Mononuclear cell (primary cell): ENCODE measurements around the gene LRRC57. TPM values are rescaled to one million over a fixed set of nuclear protein-coding genes. Genes with fewer than 3 reads are reported as not detected.

ENCODE experiments used
- H3K27me3 ChIP-seq: 2 replicates; pipeline ENCODE4 v1.6.0; 2011; ENCODE audit warnings: low read length, control low read depth; ENCODE audit not compliant: insufficient read depth
- H3K4me1 ChIP-seq: 2 replicates; pipeline ENCODE4 v1.5.1; 2011; ENCODE audit warnings: mild to moderate bottlenecking, low read length, control low read depth; ENCODE audit not compliant: insufficient read depth
- H3K4me3 ChIP-seq: 2 replicates; pipeline ENCODE4 v1.5.1; 2011; ENCODE audit warnings: mild to moderate bottlenecking, low read length, moderate library complexity
- H3K9me3 ChIP-seq: 2 replicates; pipeline ENCODE4 v1.5.1; 2011; ENCODE audit warnings: low read depth, mild to moderate bottlenecking, control low read depth, low read length
- total RNA-seq: library from RNA; depleted of rRNA; stranded (reverse); fragments of >200 nt; gene quantifications from one replicate; pipeline ENCODE4 v1.2.3, GENCODE V29; 2012

LRRC57 gene
- total RNA-seq: 23.9 TPM

- Histone ChIP-seq H3K4me1 (peaks cover 54% of the 10 kb centered on the region), H3K27me3 (no peaks in the 10 kb centered on the region), H3K9me3 (no peaks in the 10 kb centered on the region), H3K4me3 (peak within 1 kb of the TSS; percentile 92)
Observed at GRCh38 chr15:42548249-42549031, at the start of gene LRRC57, which contains the start of gene HAUS2. TSS of gene LRRC57 (minus strand) at chr15:42548793. CDS start at chr15:42548434, 359 bp downstream. TSS of gene HAUS2 (plus strand) at chr15:42548838. CDS start at chr15:42548873, 35 bp downstream.

- H3K27me3 ChIP-seq: no peaks in the 10 kb centered on the region
Observed at GRCh38 chr15:42595626-42596240, 47.1 kb upstream of the LRRC57 start.

DNA sequence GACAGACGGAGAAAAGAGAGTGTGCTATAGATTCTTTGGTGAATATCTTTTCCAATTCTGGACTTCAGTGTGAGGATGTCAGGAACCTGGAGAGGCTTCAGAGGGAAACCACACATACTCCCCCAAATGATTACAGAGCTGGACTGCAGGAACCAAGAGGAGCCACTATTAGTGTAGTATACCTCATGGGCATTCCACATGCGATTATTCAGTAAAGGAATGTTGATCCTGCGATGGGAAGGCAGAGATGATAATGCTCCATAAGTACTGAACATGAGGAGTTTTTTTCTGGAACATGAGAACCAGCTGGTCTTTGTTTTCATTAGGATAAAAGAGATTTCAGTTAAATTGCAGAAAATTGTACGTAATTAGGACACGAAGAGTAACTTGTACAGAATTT, 45.5 kb upstream of the LRRC57 start:
- Histone ChIP-seq H3K4me1 (no peaks in the 10 kb centered on the region), H3K27me3 (no peaks in the 10 kb centered on the region), H3K4me3 (no peak overlapping the region), H3K9me3 (no peaks in the 10 kb centered on the region)

More at GRCh38 chr15:42595626-42596240, 47.1 kb upstream of the LRRC57 start:
- Histone ChIP-seq H3K9me3 (no peaks in the 10 kb centered on the region), H3K4me3 (no peak overlapping the region), H3K4me1 (no peaks in the 10 kb centered on the region)

DNA sequence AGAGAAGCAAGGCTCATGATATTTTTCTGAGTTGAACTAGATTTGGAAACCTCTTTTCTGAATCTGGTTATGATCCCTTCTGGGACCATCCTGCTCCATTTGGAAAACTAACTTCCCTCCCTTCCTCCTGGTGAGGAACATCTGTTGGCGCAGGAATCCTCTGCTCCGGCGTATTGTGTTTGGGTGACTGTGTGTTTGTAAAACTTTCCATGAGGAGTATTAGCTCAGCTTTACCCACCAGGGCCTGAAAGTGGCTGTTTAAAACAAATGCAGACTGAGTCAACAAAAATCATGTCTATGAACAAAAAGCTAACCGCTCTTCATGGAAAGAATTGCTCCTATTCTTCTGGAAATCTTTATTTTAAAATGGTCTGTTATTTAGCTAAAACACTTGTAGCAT, 44.5 kb upstream of the LRRC57 start:
- H3K4me3 ChIP-seq: no peak overlapping the region
- H3K4me1 ChIP-seq: no peaks in the 10 kb centered on the region
- no peaks in the 10 kb centered on the region for H3K27me3 ChIP-seq
- H3K9me3 ChIP-seq: no peaks in the 10 kb centered on the region

GRCh38 chr15:42592716-42593115, 44.1 kb upstream of the LRRC57 start:
- H3K4me3 ChIP-seq: no peak overlapping the region
- H3K9me3 ChIP-seq: no peaks in the 10 kb centered on the region
- H3K4me1 ChIP-seq: no peaks in the 10 kb centered on the region
- H3K27me3 ChIP-seq: no peaks in the 10 kb centered on the region

- no peaks in the 10 kb centered on the region for H3K4me1 ChIP-seq
- H3K9me3 ChIP-seq: no peaks in the 10 kb centered on the region
- no peaks in the 10 kb centered on the region for H3K27me3 ChIP-seq
- no peak overlapping the region for H3K4me3 ChIP-seq
Observed at GRCh38 chr15:42591238-42591934, 42.8 kb upstream of the LRRC57 start.

GRCh38 chr15:42590619-42591237, 42.1 kb upstream of the LRRC57 start:
- no peaks in the 10 kb centered on the region for H3K4me1 ChIP-seq
- H3K9me3 ChIP-seq: no peaks in the 10 kb centered on the region
- no peak overlapping the region for H3K4me3 ChIP-seq
- no peaks in the 10 kb centered on the region for H3K27me3 ChIP-seq

GRCh38 chr15:42584031-42584765, 35.6 kb upstream of the LRRC57 start:
- Histone ChIP-seq H3K4me1 (peaks cover 13% of the 10 kb centered on the region), H3K4me3 (no peak overlapping the region), H3K9me3 (no peaks in the 10 kb centered on the region), H3K27me3 (no peaks in the 10 kb centered on the region)

- peaks cover 2% of the 10 kb centered on the region for H3K27me3 ChIP-seq
- no peaks in the 10 kb centered on the region for H3K9me3 ChIP-seq
- no peak overlapping the region for H3K4me3 ChIP-seq
- peaks cover 13% of the 10 kb centered on the region for H3K4me1 ChIP-seq
Observed at GRCh38 chr15:42582569-42583375, 34.2 kb upstream of the LRRC57 start.

DNA sequence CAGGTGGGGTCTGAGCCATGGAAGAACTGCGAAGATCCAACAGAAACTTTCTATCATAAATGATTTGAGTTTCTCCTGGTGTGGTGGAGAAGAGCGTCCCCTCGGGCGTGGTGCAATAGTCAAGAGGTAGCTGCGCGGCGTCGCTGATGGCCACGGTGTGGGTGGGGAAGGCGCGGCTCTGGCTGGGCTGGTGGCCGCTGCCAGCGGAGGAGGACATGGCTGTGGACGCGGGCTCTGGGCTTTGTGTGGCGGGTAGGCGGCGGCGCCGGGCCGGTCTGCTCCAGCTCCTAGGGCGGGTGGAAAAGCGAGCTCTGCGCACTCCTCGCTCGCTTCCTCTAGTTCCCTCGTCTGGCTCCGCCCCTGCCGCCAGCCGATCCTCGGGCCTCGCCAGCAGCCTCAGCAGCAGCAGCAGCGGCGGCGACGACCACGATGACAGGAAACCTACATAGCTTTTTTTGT, 32.7 kb upstream of the LRRC57 start:
- H3K4me1 ChIP-seq: peaks cover 15% of the 10 kb centered on the region
- peak overlapping the region; percentile 41 for H3K4me3 ChIP-seq
- H3K27me3 ChIP-seq: peaks cover 9% of the 10 kb centered on the region
- no peaks in the 10 kb centered on the region for H3K9me3 ChIP-seq

DNA sequence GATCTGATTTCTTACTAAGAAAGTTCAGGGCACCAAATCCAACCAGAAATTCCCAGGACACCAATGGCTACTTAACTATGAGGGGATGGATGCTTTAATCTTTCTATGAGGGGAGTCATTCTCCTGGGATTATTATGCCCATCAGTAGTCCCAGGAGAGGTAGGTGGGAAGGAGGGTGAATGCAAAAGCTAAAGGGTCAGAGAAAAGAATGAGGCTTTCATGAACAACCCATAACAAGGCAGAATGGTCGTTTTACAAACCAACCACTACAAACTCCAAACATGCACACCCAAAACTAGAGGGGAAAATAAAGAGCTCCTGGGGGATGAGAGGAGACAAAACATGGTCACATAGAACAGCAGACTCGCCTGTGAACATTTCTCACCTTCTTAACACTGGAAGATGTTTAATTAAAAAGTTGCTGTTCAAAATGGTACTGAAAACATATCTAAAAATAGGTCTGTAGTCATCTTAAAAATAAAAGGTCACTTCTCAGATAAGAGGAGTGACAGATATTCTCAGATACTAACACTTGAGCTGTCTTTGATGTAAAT, 30.5 kb upstream of the LRRC57 start:
- H3K4me3 ChIP-seq: no peak overlapping the region
- no peaks in the 10 kb centered on the region for H3K9me3 ChIP-seq
- peaks cover 11% of the 10 kb centered on the region for H3K27me3 ChIP-seq
- peaks cover 29% of the 10 kb centered on the region for H3K4me1 ChIP-seq

DNA sequence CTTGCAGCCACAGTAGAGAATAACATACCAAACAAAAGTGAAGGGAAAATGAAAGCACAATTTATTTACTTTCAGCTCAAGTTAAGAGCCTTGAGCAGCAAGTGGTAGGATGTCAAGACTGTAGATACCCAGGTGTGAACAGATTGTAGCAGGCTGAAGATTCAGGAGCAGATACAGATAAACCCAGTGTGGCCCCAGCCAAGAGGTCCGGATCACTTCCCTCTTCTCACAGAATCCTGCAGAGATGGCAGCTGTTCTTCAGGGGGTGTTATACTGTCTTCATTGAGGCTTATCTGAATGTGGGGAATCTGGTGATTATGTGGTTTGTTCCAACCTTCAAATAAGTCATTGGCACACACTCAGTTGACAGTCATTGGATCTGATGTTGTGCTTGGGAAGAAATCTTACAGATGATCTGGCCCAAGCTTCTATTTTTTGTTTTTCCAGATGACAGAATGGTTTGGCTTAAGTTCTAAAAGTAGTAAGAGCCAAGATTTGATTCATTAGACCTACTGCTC, 29.0 kb upstream of the LRRC57 start:
- Histone ChIP-seq H3K4me1 (peaks cover 29% of the 10 kb centered on the region), H3K27me3 (peaks cover 11% of the 10 kb centered on the region), H3K4me3 (no peak overlapping the region), H3K9me3 (no peaks in the 10 kb centered on the region)

DNA sequence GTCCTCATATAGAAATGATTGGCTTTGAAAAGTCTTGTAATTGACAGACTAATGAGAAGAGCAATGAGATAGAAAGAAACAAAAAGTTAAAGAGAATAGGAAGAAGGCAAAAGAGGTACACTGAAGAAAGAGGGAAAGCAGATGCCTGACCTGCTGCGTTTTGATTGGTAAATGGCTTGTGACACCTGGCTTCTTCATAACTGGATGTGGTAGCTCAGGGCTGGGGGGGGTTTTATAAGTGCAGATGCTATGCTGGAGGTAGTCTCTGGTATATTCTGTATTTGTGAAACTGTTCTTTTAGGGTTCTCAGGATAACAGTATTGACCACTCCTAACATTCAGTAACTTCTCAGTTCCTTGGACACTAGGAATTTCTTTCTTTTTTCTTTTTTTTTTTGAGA, 28.2 kb upstream of the LRRC57 start:
- Histone ChIP-seq H3K27me3 (peaks cover 11% of the 10 kb centered on the region), H3K9me3 (no peaks in the 10 kb centered on the region), H3K4me3 (no peak overlapping the region), H3K4me1 (peaks cover 26% of the 10 kb centered on the region)
